Neural cell (in vitro differentiated cells): ENCODE data around the gene PRDM15. TPM values are rescaled to one million over a fixed set of nuclear protein-coding genes. Genes with fewer than 3 reads are reported as not detected.

Source experiments
- H2AFZ ChIP-seq: fragments of 200-600, 300-800 bp; sonication (generic), shearing (Covaris generic); 2 replicates; pipeline ENCODE4 v1.6.0; 2014; ENCODE audit warnings: low read depth, mild to moderate bottlenecking, antibody characterized with exemption, low read length, moderate library complexity
- H3F3A ChIP-seq: fragments of 200-600 bp; shearing (Covaris generic); 2 replicates; pipeline ENCODE4 v1.6.1; 2016; ENCODE audit warnings: mild to moderate bottlenecking, moderate library complexity, mixed read lengths, antibody characterized with exemption, low read length; ENCODE audit not compliant: insufficient read depth, poor library complexity, severe bottlenecking
- H3K27ac ChIP-seq: fragments of 200-600, 300-800 bp; sonication (generic), shearing (Covaris generic); 2 replicates; pipeline ENCODE4 v1.5.1; 2014; ENCODE audit warnings: mild to moderate bottlenecking, low read length, moderate library complexity
- H3K27me3 ChIP-seq: fragments of 300-800, 200-600 bp; sonication (generic), shearing (Covaris generic); 2 replicates; pipeline ENCODE4 v1.6.0; 2014; ENCODE audit warnings: mild to moderate bottlenecking, low read depth, low read length, moderate library complexity; ENCODE audit not compliant: insufficient read depth
- H3K36me3 ChIP-seq: fragments of 300-800, 200-600 bp; sonication (generic), shearing (Covaris generic); 2 replicates; pipeline ENCODE4 v1.5.1; 2014; ENCODE audit warnings: mild to moderate bottlenecking, antibody characterized with exemption, low read length, moderate library complexity; ENCODE audit not compliant: insufficient read depth
- H3K4me2 ChIP-seq: fragments of 300-800, 200-600 bp; sonication (generic), shearing (Covaris generic); 2 replicates; pipeline ENCODE4 v1.6.0; 2014; ENCODE audit warnings: mild to moderate bottlenecking, low read length
- H3K4me3 ChIP-seq: fragments of 300-800, 200-600 bp; sonication (generic), shearing (Covaris generic); 2 replicates; pipeline ENCODE4 v1.5.1; 2014; ENCODE audit warnings: mild to moderate bottlenecking, low read length, moderate library complexity
- H3K79me2 ChIP-seq: fragments of 200-600 bp; shearing (Covaris generic); replicated peaks from 2 replicates; pipeline ENCODE4 v1.6.0; 2014; ENCODE audit warnings: mild to moderate bottlenecking, low read length, moderate library complexity; ENCODE audit not compliant: insufficient read depth
- H3K9ac ChIP-seq: fragments of 300-800, 200-600 bp; sonication (generic), shearing (Covaris generic); 2 replicates; pipeline ENCODE4 v1.6.1; 2016; ENCODE audit warnings: mild to moderate bottlenecking, low read length, mixed read lengths
- H3K9me2 ChIP-seq: fragments of 200-600 bp; shearing (Covaris generic); 2 replicates; pipeline ENCODE4 v1.6.1; 2016; ENCODE audit warnings: mild to moderate bottlenecking, low read length, mixed read lengths; ENCODE audit not compliant: insufficient read depth
- H3K9me3 ChIP-seq: fragments of 200-600, 300-800 bp; sonication (generic), shearing (Covaris generic); 2 replicates; pipeline ENCODE4 v1.6.1; 2016; ENCODE audit warnings: mild to moderate bottlenecking, mixed run types, low read length, moderate library complexity, mixed read lengths
- H4K20me1 ChIP-seq: fragments of 200-600 bp; shearing (Covaris generic); 2 replicates; pipeline ENCODE4 v1.6.1; 2016; ENCODE audit warnings: mild to moderate bottlenecking, mixed run types; ENCODE audit not compliant: insufficient read depth
- CTCF ChIP-seq: fragments of 450-650 bp; IDR thresholded peaks from 2 replicates; pipeline ENCODE4 v1.5.1; 2014; ENCODE audit warnings: antibody characterized with exemption, mild to moderate bottlenecking, moderate library complexity; ENCODE audit not compliant: poor library complexity, severe bottlenecking
- EP300 ChIP-seq: fragments of 450-650 bp; conservative IDR thresholded peaks from 2 replicates; pipeline ENCODE4 v1.6.1; 2014; ENCODE audit warnings: antibody characterized with exemption, mild to moderate bottlenecking, moderate library complexity; ENCODE audit not compliant: poor library complexity, severe bottlenecking
- EZH2 ChIP-seq: fragments of 200-600, 300-800 bp; shearing (Covaris generic), sonication (generic); IDR thresholded peaks from 2 replicates; pipeline ENCODE4 v1.6.1; 2014; ENCODE audit warnings: antibody characterized with exemption, low read length, borderline replicate concordance, mild to moderate bottlenecking; ENCODE audit not compliant: insufficient read depth, poor library complexity, severe bottlenecking
- POLR2AphosphoS5 ChIP-seq: IDR thresholded peaks from 2 replicates; pipeline ENCODE4 v1.6.1; 2012
- RAD21 ChIP-seq: fragments of 450-650 bp; conservative IDR thresholded peaks from 2 replicates; pipeline ENCODE4 v1.6.1; 2014; ENCODE audit warnings: antibody characterized with exemption, mild to moderate bottlenecking, moderate library complexity
- SMC3 ChIP-seq: fragments of 450-650 bp; conservative IDR thresholded peaks from 2 replicates; pipeline ENCODE4 v1.6.1; 2014; ENCODE audit warnings: antibody characterized with exemption, mild to moderate bottlenecking, moderate library complexity; ENCODE audit not compliant: poor library complexity
- TAF1 ChIP-seq: IDR thresholded peaks from 2 replicates; pipeline ENCODE4 v1.6.1; 2012; ENCODE audit warnings: low read depth
- polyA plus RNA-seq: library from polyadenylated mRNA; depleted of rRNA; stranded (reverse); fragments of >200 nt; gene quantifications from 2 replicates; pipeline ENCODE4 v1.2.3, GENCODE V29; 2014
- TF ChIP-seq, protein P1 (sequence below): IDR thresholded peaks from 2 replicates; pipeline ENCODE4 v1.6.1; 2012; ENCODE audit warnings: borderline replicate concordance

Gene PRDM15
- polyA plus RNA-seq, 1 donor from 2014 or later: 4.1 TPM

GRCh38 chr21:41914965-41915364 is 35.8 kb upstream of the PRDM15 start:
- Histone ChIP-seq H3K4me3 (no peak overlapping the region), H3K27ac (no peak overlapping the region), H3K9me2 (no peaks in the 10 kb centered on the region), H3K79me2 (no peaks in the 10 kb centered on the region), H3K36me3 (no peaks in the 10 kb centered on the region), H2AFZ (no peak overlapping the region), H3F3A (no peaks in the 10 kb centered on the region), H3K27me3 (no peaks in the 10 kb centered on the region), H4K20me1 (no peaks in the 10 kb centered on the region), H3K9ac (no peak overlapping the region), H3K9me3 (no peaks in the 10 kb centered on the region), H3K4me2 (no peak overlapping the region)
- no peak for TF ChIP-seq SMC3
- no peak for TF ChIP-seq TAF1
- TF ChIP-seq RAD21: no peak
- TF ChIP-seq EZH2: no peak
- no peak for TF ChIP-seq CTCF
- TF ChIP-seq, protein P1, sequence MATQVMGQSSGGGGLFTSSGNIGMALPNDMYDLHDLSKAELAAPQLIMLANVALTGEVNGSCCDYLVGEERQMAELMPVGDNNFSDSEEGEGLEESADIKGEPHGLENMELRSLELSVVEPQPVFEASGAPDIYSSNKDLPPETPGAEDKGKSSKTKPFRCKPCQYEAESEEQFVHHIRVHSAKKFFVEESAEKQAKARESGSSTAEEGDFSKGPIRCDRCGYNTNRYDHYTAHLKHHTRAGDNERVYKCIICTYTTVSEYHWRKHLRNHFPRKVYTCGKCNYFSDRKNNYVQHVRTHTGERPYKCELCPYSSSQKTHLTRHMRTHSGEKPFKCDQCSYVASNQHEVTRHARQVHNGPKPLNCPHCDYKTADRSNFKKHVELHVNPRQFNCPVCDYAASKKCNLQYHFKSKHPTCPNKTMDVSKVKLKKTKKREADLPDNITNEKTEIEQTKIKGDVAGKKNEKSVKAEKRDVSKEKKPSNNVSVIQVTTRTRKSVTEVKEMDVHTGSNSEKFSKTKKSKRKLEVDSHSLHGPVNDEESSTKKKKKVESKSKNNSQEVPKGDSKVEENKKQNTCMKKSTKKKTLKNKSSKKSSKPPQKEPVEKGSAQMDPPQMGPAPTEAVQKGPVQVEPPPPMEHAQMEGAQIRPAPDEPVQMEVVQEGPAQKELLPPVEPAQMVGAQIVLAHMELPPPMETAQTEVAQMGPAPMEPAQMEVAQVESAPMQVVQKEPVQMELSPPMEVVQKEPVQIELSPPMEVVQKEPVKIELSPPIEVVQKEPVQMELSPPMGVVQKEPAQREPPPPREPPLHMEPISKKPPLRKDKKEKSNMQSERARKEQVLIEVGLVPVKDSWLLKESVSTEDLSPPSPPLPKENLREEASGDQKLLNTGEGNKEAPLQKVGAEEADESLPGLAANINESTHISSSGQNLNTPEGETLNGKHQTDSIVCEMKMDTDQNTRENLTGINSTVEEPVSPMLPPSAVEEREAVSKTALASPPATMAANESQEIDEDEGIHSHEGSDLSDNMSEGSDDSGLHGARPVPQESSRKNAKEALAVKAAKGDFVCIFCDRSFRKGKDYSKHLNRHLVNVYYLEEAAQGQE: no peak

GRCh38 chr21:41914358-41914757 is 35.2 kb upstream of the PRDM15 start:
- TF ChIP-seq SMC3: no peak
- no peak for TF ChIP-seq POLR2AphosphoS5
- no peak for TF ChIP-seq CTCF
- no peak for TF ChIP-seq EP300
- no peaks in the 10 kb centered on the region for H3K79me2 ChIP-seq
- H4K20me1 ChIP-seq: no peaks in the 10 kb centered on the region
- H2AFZ ChIP-seq: no peak overlapping the region
- H3K9me2 ChIP-seq: no peaks in the 10 kb centered on the region
- H3K36me3 ChIP-seq: no peaks in the 10 kb centered on the region
- H3K27me3 ChIP-seq: no peaks in the 10 kb centered on the region
- no peak overlapping the region for H3K9ac ChIP-seq
- H3K4me3 ChIP-seq: no peak overlapping the region
- no peaks in the 10 kb centered on the region for H3K9me3 ChIP-seq
- H3K4me2 ChIP-seq: no peak overlapping the region
- no peak overlapping the region for H3K27ac ChIP-seq
- no peaks in the 10 kb centered on the region for H3F3A ChIP-seq
